ENCODE measurements around the gene TMEM52. TPM values are rescaled to one million over a fixed set of nuclear protein-coding genes. Genes with fewer than 3 reads are reported as not detected.

Gene TMEM52
- total RNA-seq, 1 experiment from 2014 or later, result 9.6 TPM

GRCh38 chr1:1963570-1963969, 44.5 kb upstream of the TMEM52 start:
- no peak overlapping the region for H2BK120ac ChIP-seq (ENCODE audit: low read depth, low read length, poor library complexity, severe bottlenecking)
- Mint-ChIP-seq H3K27me3 (ENCODE audit: low read depth) (peaks cover 4% of the 10 kb centered on the region), H3K4me3 (no peak overlapping the region), H3K4me1 (peaks cover 20 to 26% of the 10 kb centered on the region in 2 experiments), H3K27ac (no peak overlapping the region), H3K36me3 (ENCODE audit: insufficient read depth in 1 of 3, low read depth in 3 of 3) (no peaks in the 10 kb centered on the region), H3K9me3 (no peaks in the 10 kb centered on the region; a peak in 1 of 5 replicates)
- no peak overlapping the region for H2BK15ac ChIP-seq (ENCODE audit: low read depth, low read length)
- no CpG with 5 or more reads among the region's 17 CpGs for WGBS (ENCODE audit: extremely low coverage, insufficient read length, low lambda C conversion rate)
- H2BK20ac ChIP-seq (ENCODE audit: low read depth, low read length, poor library complexity, severe bottlenecking), result no peak overlapping the region
- no peak overlapping the region for H3T11ph ChIP-seq (ENCODE audit: low read length)
- no peaks in the 10 kb centered on the region for H3K9me3 ChIP-seq (ENCODE audit: control insufficient read depth, low read depth, low read length)
- H3K18ac ChIP-seq (ENCODE audit: insufficient read length, low read depth, low read length), result no peak overlapping the region
- H3K9ac ChIP-seq (ENCODE audit: extremely low read depth, insufficient read length, low read length), result no peak overlapping the region
- no peak overlapping the region for H3K4ac ChIP-seq (ENCODE audit: low read depth, low read length)
- no peak overlapping the region for H2AK5ac ChIP-seq (ENCODE audit: insufficient read length, low read length)
- no peak overlapping the region for H3K4me2 ChIP-seq (ENCODE audit: insufficient read depth, insufficient read length, low read length)
- no peak overlapping the region for H2BK5ac ChIP-seq (ENCODE audit: insufficient read length, low read length)
- no peak overlapping the region for H3K23ac ChIP-seq (ENCODE audit: insufficient read length, low read depth, low read length)
- H3K23me2 ChIP-seq (ENCODE audit: insufficient read length, low read depth, low read length, poor library complexity, severe bottlenecking), result no peaks in the 10 kb centered on the region
- no peaks in the 10 kb centered on the region for H4K20me1 ChIP-seq (ENCODE audit: control insufficient read depth, insufficient read depth, insufficient read length)
- H3K79me2 ChIP-seq (ENCODE audit: insufficient read depth, low read length), result no peaks in the 10 kb centered on the region
- H2AFZ ChIP-seq (ENCODE audit: low read length), result no peak overlapping the region
- no peak overlapping the region for H3K56ac ChIP-seq (ENCODE audit: insufficient read length, low read depth, low read length)
- no peak overlapping the region for H3K14ac ChIP-seq (ENCODE audit: insufficient read depth, low read length)
- no peaks in the 10 kb centered on the region for H3K27me3 ChIP-seq (ENCODE audit: insufficient read depth, low read length)
- H3K4me1 ChIP-seq (ENCODE audit: insufficient read depth, low read length), result no peaks in the 10 kb centered on the region; the same call in 1 of the 2 replicates
- DNase-seq, result no peak
- H2BK12ac ChIP-seq (ENCODE audit: insufficient read length, low read depth, low read length), result no peak overlapping the region
- H3K27ac ChIP-seq (ENCODE audit: insufficient read length, low read depth, low read length), result no peak overlapping the region
- TF ChIP-seq CTCF (conservative IDR thresholded peaks at IDR 0.05), result no peak
- no peak overlapping the region for H4K8ac ChIP-seq (replicated peaks; ENCODE audit: insufficient read length, low read depth, low read length)
- no peaks in the 10 kb centered on the region for H3K79me1 ChIP-seq (ENCODE audit: insufficient read depth, low read depth, low read length, poor library complexity, severe bottlenecking)
- no peak overlapping the region for H4K91ac ChIP-seq (ENCODE audit: insufficient read length, low read depth, low read length)
- no peak overlapping the region for H4K5ac ChIP-seq (ENCODE audit: insufficient read length, low read depth, low read length)

Measured in H9 (cell line).